Measurements from ENCODE around the gene LRFN2.

LRFN2 gene

GRCh38 chr6:40425192-40425919 is 161.8 kb downstream of the LRFN2 start:
- no peak for DNase-seq

GRCh38 chr6:40422046-40422445 is 165.1 kb downstream of the LRFN2 start:
- no peak for DNase-seq

DNA sequence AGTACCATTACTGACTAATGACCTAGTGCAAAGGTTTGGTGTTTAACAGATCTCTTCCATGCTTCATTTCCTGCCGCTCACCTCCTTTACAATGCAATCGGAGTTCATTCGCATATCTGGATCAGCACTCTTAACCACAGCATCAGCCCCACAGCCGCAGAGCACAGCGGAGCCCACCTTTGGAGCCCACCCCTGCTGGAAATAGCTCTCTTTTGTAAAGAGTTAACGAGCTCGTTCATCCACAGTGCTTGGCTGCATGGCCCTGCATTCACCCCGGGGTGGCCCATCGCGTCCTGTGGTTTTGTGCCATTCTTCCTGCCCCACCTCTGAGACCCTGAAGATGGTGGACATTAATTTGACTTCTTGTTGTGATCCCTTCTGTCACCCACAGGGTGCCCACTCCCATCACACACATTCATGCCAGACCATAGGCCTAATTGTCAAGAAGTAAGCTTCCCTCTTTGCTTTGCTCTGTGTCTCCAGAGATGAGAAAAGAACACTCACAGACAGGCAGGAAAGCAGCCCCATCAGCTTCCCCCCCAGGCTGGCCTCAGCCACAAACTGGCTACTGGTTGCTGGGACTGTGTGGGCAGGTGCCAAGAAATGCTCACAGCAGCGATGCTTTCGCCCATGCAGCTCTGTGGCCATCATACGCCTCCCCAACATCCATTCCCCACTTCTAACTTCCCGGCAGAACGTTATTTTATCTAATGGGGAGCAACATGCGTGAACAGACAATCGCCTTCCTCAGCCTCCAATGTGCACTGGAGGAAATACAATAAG is 167.0 kb downstream of the LRFN2 start:
- DNase-seq, result no peak

DNA sequence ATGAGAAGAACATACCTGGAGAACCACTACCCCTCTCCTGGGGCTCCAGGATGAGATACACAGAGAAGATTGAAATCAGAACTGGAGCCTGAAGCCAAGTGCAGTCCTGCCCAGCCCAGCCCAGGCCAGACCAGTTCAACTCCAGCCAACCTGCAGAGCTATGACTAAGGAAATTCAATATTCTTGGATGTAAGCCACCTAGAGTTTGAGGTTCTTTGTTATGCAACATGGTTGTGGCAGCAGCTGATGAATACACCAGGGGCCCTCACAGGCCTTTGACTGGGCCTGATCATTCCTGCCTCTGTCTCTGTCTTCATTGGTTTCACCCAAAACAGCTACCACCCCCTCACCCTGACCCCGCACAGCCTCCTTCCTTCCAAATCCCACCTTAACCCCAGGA is 167.8 kb downstream of the LRFN2 start:
- no peak for DNase-seq

- no peak for DNase-seq
Measured at GRCh38 chr6:40417031-40417430, 170.1 kb downstream of the LRFN2 start.

DNA sequence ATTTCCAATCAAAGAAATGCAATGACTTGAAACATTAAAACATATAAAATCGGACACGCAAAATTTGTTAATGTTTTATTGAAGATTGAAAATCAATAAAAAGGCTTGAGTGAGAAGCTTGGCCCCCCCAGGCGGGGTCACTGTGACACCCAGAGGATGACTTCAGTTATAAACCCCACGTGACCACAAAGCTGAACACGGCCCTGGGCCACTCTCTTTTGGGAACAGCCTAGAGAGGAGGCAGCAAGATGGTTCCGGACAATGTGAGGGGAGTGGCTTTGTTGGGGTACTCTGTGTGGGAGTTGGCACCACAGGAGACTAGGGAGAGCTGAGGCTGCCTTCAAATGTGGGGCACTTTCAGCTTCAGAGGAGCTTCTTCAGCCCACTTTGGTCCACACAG is 172.5 kb downstream of the LRFN2 start:
- no peak for DNase-seq

DNA sequence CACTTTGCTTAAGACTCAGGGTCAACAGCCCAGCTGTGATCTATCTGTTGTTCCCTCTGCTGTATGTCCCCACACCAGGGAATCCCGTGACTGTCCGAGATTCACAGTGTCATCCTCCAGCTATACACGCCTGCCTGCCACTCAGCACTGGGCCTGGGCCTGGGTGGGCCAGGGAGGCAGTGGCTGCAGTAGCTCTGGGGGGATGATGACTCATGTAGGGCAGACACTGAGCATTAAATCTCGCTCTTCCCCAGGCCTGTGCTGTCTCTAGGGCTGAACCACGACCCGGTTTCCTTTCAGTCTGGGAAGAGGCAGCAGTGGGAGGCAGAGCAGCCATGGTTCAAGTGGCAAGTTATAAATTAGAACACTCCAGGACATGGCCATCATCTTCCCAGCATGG is 173.9 kb downstream of the LRFN2 start:
- no peak for DNase-seq

DNA sequence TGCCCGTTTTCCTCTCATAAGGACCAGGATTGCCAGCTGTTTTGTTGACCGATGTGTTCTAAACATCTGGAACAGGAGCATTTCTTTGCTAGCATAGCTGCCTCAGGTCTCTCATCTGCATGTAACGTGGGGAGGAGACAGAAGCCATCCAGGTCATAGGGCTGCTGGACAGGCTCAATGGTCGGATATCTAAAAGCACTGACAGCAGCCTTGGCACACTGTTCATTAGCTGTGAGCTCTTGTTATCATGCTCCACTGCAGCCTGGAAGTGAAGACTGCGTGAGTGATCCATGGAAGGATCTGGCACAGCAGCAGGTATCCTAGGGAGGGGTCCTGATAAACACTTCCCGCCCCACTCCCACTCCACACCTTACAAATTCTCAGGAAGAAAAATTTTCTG is 175.3 kb downstream of the LRFN2 start:
- DNase-seq, result no peak

DNA sequence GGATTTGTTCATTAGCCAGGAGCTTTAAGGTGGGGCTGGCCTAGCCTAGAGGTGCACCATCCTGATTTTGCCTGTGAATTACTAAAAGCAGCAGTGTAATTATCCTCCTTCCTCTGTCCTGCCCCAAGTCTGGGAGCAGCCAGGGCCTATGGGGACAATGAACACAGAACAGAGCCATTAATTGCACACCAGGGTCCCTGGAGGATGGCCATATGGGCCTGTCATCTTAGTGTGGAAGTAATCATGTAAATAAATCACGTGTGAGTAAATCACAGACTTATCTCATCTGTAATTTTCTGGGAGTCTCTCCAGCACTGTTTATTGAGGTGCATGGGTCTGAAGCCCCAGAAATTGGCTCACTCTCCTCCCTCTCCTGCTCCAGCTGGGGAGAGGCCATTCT is 176.3 kb downstream of the LRFN2 start:
- DNase-seq, result no peak

- DNase-seq, result no peak
Measured at GRCh38 chr6:40409716-40410397, 177.3 kb downstream of the LRFN2 start.

- DNase-seq, result no peak
Measured at GRCh38 chr6:40408786-40409542, 178.2 kb downstream of the LRFN2 start.

DNA sequence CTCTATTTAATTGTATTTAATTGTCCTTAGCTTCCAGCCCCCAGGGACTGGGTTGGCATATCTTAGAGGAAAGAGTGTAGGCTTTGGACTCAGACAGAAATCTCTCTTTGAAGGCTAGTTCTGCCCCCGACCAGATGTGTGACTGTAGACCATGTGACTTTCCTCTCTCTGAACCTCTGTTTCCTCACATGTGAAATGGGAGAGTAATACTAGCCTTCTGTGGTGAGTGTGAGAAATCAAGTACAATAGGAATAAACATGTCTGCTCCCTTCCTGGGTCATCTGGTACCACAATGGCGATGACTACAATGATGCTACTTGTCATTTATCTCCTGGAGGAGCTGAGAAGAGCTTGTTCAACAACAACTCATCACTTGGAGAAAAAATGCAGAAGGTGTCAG is 179.9 kb downstream of the LRFN2 start:
- DNase-seq, result no peak

- DNase-seq, result no peak
Measured at GRCh38 chr6:40406175-40406574, 181.0 kb downstream of the LRFN2 start.

DNA sequence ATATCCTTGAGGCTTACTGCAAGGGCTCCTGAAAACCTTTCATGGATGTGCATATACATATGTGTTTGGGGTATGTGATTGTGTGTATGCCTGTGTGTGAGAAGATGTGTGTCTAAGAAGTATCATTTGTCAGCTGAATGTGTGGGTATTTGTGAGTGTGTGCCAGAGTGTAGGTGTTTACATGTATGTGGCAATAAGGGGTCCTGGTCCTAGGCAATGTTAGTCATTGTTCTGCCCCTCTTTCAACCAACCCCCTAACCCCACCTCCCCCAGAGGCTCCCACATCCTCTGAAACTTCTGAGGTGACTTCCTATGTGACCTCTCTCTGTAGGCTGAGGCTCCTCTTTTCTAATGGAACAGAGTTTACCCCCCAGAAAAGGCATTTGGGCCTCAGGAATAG is 186.4 kb downstream of the LRFN2 start:
- DNase-seq, result no peak

GRCh38 chr6:40399888-40400457 is 187.2 kb downstream of the LRFN2 start:
- no peak for DNase-seq

DNA sequence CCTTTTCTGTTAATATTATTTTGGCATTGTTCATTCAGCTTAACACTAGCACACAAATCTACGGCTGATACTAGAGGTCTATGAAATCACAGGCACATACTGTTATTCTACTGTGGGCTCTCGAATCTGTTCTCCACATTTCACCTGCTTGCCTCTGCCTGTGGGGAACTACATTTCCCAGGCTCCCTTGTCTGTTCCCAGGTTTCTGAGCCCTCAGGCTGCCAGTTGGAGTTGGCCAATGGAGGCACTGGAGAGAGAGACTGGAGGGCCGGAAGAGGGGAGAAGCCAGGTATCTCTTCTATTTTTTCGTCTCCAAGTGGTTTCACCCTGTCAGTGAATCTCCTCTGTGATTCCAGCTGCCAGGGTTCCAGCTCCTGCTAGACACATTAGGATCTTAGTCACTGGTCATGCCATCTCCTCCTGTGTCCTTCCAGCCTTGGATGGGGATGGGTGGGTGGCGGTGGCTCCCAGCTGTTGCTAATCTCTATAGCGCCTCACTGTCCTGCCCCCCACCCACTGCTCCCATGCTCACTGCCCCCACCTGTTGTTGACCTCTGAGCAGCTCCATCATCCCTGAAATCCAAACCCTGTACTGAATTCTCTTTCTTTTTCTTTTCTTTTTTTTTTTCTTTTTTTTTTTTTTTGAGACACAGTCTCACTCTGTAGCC is 188.2 kb downstream of the LRFN2 start:
- no peak for DNase-seq

DNA sequence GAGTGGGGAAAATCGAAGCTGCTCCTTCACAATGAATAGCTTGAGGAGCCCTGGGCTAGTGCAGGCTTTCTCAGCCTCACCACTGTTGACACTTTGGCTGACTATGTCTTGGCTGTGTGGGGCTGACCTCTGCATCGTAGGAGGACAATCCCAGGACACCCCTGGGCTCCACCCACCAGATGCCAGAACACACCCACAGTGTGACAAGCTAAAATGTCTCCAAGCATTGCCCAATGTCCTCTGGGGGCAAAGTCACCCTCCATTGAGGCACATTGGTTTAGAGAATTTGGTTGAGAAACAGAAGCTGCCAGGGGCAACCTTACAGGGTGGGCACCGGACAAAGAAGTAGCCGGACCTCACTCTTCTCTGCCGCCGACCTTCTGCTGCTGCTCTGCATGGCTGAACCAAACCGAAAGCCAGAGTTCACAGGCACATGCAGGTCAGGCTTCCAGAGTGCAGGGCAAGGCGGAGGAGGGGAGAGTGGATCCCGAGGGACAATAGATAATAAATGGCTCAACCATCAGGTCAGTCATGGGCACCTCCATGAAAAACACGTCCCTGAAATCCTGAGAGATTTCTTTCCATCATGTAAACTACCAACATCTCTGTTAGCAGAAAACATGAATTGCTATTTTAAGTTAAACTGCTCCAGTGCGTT is 189.0 kb downstream of the LRFN2 start:
- no peak for DNase-seq

DNA sequence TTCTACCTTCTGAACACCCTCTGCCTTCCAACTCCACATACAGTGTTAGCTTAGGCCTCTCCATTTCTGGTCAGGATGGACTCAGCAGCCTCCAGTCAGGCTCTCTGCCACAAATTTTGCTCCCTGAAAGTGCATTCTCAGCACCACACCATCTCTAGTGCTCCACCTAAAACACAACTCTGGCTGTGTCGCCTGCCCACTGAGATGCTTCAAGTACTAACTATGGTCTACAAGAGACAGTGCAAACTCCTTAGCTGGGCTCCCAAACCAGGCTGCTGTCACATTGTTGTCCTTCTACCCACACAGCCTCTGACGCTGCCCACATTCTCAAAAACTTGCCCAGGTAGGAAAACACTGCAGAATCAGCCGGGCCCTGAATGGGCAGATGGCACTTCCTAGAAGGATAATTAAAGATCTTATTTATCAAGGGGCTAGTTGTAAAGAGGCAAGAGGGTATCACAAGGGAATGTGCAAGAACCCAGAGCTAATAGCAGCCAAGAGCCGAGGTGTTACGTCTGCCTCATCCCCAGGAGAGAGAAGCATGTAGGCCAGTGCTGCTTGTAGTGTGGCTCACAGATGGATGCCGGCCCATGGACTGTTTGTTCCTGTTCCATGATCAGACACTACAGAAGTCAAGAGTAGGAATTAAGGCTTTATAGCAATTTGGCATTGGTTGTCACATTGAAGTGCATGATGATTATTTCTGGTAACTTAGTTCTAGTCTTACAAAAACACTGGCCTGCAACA is 189.7 kb downstream of the LRFN2 start:
- no peak for DNase-seq

GRCh38 chr6:40395698-40396076 is 191.5 kb downstream of the LRFN2 start:
- no peak for DNase-seq

DNA sequence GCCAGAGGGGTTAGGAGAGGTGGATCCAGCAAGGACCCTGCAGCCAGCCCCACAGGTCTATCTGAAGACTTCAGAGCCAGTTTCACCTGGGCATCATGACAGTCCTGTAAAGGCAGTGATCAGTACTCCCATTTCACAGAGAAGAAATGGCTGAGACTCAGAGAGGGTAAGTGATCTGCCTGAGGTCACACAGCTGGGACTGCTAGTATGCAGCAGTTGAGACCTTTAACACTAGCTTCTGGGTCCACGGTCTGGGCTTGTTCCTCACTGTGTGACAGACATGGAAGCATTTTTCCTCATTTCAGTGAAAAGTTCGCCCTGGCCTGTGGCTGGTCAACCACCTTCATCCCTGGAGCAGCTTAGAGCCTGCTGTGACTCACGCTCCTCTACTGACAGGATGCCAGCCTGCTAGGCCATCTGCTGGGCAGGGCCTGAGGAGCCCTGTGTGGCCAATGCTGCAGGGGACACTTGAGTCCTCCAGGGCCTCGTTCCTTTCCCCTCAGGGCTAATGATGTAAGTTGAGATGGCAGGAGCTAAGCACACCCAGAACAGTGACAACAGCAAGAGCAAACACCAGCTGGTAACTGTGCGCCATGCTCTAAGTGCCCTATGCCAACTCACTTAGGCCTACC is 192.0 kb downstream of the LRFN2 start:
- DNase-seq, result no peak

DNA sequence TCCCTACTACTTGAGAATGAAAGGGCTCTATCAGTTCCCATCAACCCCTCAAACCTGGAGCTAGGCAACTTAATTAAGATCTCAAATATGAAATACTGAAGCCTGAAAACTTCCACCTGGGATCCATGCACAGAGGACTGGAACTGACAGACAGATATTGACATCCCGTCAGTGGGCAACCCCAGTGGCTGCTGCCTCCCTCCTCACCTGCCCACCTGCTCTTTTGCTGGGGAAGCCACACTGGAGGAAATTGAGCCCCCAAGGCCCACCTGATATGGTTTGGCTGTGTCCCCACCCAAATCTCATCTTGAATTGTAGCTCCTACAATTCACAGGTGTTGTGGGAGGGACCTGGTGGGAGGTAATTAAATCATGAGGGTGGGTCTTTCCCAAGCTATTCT is 192.8 kb downstream of the LRFN2 start:
- no peak for DNase-seq
